Loucy (cell line): ENCODE measurements around the gene SYNJ2.
A peak's percentile ranks its signal among the peaks of the same experiment; 100 is the strongest.

Source experiments
- H2AFZ ChIP-seq: fragments of 200-600 bp; sonication (generic); 2 replicates; pipeline ENCODE4 v1.6.0; 2016; ENCODE audit warnings: antibody characterized with exemption, mild to moderate bottlenecking, low read length, moderate library complexity
- H3F3A ChIP-seq: fragments of 200-600 bp; 2 replicates; pipeline ENCODE4 v1.6.0; 2016; ENCODE audit warnings: antibody characterized with exemption, low read depth, mild to moderate bottlenecking
- H3K27me3 ChIP-seq: fragments of 200-600 bp; sonication (generic); 2 replicates; pipeline ENCODE4 v1.6.1; 2014; ENCODE audit warnings: low read length, mild to moderate bottlenecking; ENCODE audit not compliant: insufficient read depth, poor library complexity, severe bottlenecking
- H3K36me3 ChIP-seq: fragments of 200-600 bp; sonication (generic); 2 replicates; pipeline ENCODE4 v1.6.1; 2016; ENCODE audit warnings: low read length; ENCODE audit not compliant: insufficient read depth
- H3K4me1 ChIP-seq: fragments of 200-600 bp; sonication (generic); 2 replicates; pipeline ENCODE4 v1.5.1; 2014; ENCODE audit warnings: low read length, mild to moderate bottlenecking; ENCODE audit not compliant: insufficient read depth, poor library complexity, severe bottlenecking
- H3K4me2 ChIP-seq: fragments of 200-600 bp; sonication (generic); 2 replicates; pipeline ENCODE4 v1.6.0; 2014; ENCODE audit warnings: antibody characterized with exemption, low read length, low read depth, mild to moderate bottlenecking; ENCODE audit not compliant: poor library complexity, severe bottlenecking
- H3K4me3 ChIP-seq: fragments of 200-600 bp; sonication (generic); 2 replicates; pipeline ENCODE4 v1.5.1; 2014; ENCODE audit warnings: low read length, mild to moderate bottlenecking, mixed read lengths; ENCODE audit not compliant: poor library complexity, severe bottlenecking
- H3K79me2 ChIP-seq: fragments of 200-600 bp; sonication (generic); 2 replicates; pipeline ENCODE4 v1.6.1; 2014; ENCODE audit warnings: low read length; ENCODE audit not compliant: insufficient read depth
- H3K9ac ChIP-seq: fragments of 200-600 bp; sonication (generic); 2 replicates; pipeline ENCODE4 v1.6.0; 2014; ENCODE audit warnings: mild to moderate bottlenecking, low read depth, low read length, moderate library complexity; ENCODE audit not compliant: poor library complexity, severe bottlenecking
- H3K9me2 ChIP-seq: fragments of 200-600 bp; sonication (generic); replicated peaks from 2 replicates; pipeline ENCODE4 v1.6.1; 2016; ENCODE audit warnings: low read depth, low read length, mixed read lengths
- H3K9me3 ChIP-seq: fragments of 200-600 bp; sonication (generic); 2 replicates; pipeline ENCODE4 v1.6.1; 2014; ENCODE audit warnings: mild to moderate bottlenecking, antibody characterized with exemption, low read length, low read depth; ENCODE audit not compliant: insufficient read depth
- H4K20me1 ChIP-seq: fragments of 200-600 bp; sonication (generic); 2 replicates; pipeline ENCODE4 v1.6.0; 2014; ENCODE audit warnings: antibody characterized with exemption, low read length, mild to moderate bottlenecking; ENCODE audit not compliant: insufficient read depth, poor library complexity, severe bottlenecking
- EZH2phosphoT487 ChIP-seq: fragments of 200-600 bp; IDR thresholded peaks from 2 replicates; pipeline ENCODE4 v1.6.1; 2018; ENCODE audit warnings: antibody characterized with exemption, mild to moderate bottlenecking, moderate library complexity, borderline replicate concordance
- TF ChIP-seq, protein P1 (sequence below): fragments of 200-600 bp; sonication (generic); conservative IDR thresholded peaks from 2 replicates; pipeline ENCODE4 v1.5.1; 2014; ENCODE audit warnings: mild to moderate bottlenecking, antibody characterized with exemption, low read length

SYNJ2 gene

DNA sequence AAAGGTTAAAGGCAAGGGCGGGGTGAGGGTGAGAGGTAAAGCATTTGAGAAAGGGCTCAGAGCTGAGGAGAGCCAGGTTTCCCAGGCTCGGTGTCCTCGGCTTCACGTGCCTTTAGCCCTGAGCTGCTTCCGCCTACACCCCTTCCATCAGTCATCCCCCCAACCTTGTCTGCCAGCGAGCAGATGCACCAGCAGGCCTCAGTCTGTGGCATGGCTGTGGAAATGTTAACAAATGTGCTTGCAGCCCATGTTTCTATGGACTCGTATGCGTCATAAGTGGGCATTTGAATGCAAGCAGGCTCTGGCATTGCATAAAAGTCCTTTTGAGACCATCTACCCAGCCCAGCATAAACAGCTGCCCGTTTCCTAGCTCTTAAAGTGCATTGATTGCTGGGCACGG, 88.8 kb downstream of the SYNJ2 start:
- Histone ChIP-seq H3K9ac (no peak overlapping the region), H3K9me3 (no peaks in the 10 kb centered on the region), H3K4me2 (no peak overlapping the region), H2AFZ (no peak overlapping the region), H3K9me2 (no peaks in the 10 kb centered on the region), H3K27me3 (no peaks in the 10 kb centered on the region), H3K36me3 (peaks cover 7% of the 10 kb centered on the region; the same call in 1 of the 2 replicates), H3K79me2 (no peaks in the 10 kb centered on the region), H3F3A (no peaks in the 10 kb centered on the region), H3K4me3 (no peak overlapping the region), H4K20me1 (no peaks in the 10 kb centered on the region), H3K4me1 (peaks cover 28% of the 10 kb centered on the region)
- TF ChIP-seq, protein P1, sequence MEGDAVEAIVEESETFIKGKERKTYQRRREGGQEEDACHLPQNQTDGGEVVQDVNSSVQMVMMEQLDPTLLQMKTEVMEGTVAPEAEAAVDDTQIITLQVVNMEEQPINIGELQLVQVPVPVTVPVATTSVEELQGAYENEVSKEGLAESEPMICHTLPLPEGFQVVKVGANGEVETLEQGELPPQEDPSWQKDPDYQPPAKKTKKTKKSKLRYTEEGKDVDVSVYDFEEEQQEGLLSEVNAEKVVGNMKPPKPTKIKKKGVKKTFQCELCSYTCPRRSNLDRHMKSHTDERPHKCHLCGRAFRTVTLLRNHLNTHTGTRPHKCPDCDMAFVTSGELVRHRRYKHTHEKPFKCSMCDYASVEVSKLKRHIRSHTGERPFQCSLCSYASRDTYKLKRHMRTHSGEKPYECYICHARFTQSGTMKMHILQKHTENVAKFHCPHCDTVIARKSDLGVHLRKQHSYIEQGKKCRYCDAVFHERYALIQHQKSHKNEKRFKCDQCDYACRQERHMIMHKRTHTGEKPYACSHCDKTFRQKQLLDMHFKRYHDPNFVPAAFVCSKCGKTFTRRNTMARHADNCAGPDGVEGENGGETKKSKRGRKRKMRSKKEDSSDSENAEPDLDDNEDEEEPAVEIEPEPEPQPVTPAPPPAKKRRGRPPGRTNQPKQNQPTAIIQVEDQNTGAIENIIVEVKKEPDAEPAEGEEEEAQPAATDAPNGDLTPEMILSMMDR: no peak
- no peak for TF ChIP-seq EZH2phosphoT487

DNA sequence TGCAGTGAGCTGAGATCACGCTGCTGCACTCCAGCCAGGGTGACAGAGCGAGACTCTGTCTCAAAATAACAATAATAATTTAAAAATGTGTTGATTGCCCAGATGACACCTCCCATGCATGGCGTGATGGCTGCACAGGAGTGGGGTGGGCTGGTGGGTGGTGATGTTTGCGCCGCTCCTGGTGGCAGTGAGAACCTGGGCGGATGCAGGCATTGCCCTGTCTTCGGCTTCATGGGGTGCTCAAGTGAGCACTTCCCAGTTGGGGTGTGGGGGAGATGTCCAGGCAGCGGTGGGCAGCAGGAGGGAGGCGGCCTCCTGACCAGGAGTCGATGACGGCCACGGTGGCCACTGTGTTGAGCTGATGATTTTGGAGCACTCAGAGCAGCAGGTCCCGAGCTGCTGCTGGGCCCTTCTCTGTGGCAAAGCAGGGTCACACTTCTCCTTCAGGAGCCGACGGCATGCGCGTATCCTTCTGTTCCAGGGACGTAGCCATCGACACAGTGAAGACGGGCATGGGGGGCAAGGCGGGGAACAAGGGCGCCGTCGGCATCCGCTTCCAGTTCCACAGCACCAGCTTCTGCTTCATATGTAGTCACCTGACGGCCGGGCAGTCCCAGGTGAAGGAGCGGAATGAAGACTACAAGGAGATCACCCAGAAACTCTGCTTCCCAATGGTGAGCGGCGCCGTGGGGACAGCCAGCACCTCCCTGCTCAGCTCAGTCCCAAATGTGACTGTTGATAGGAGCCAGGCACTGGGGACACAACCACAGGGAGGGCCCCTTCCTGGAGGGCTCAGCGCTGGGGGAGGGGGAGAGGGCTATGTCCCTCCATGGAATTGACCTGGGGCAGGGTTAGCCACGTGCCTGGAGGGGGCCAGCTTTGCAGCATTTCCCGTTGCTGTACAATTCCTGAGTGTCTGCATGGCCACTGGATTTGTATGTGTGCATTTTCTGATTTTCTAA, 89.7 kb downstream of the SYNJ2 start:
- Histone ChIP-seq H3K9me2 (no peaks in the 10 kb centered on the region), H3K9me3 (no peaks in the 10 kb centered on the region), H4K20me1 (no peaks in the 10 kb centered on the region), H3K27me3 (no peaks in the 10 kb centered on the region), H3K4me1 (peaks cover 28% of the 10 kb centered on the region), H3K4me2 (peak overlapping the region; percentile 29), H3F3A (no peaks in the 10 kb centered on the region), H3K9ac (no peak overlapping the region), H3K4me3 (no peak overlapping the region), H2AFZ (no peak overlapping the region), H3K79me2 (no peaks in the 10 kb centered on the region), H3K36me3 (peaks cover 4% of the 10 kb centered on the region; the same call in 1 of the 2 replicates)
- TF ChIP-seq, protein P1: no peak
- no peak for TF ChIP-seq EZH2phosphoT487

- no peak overlapping the region for H3K9ac ChIP-seq
- peaks cover 9% of the 10 kb centered on the region; the same call in 1 of the 2 replicates for H3K36me3 ChIP-seq
- H3K4me1 ChIP-seq: peaks cover 28% of the 10 kb centered on the region
- H4K20me1 ChIP-seq: no peaks in the 10 kb centered on the region
- H3F3A ChIP-seq: no peaks in the 10 kb centered on the region
- no peak for TF ChIP-seq EZH2phosphoT487
- TF ChIP-seq, protein P1: peak; percentile 87
- H3K79me2 ChIP-seq: no peaks in the 10 kb centered on the region
- no peaks in the 10 kb centered on the region for H3K9me2 ChIP-seq
- peak overlapping the region; percentile 76 for H2AFZ ChIP-seq
- no peaks in the 10 kb centered on the region for H3K27me3 ChIP-seq
- peak overlapping the region; percentile 29 for H3K4me2 ChIP-seq
- H3K9me3 ChIP-seq: no peaks in the 10 kb centered on the region
- H3K4me3 ChIP-seq: no peak overlapping the region
Measured at GRCh38 chr6:158072083-158072721, 90.5 kb downstream of the SYNJ2 start.
